ENCODE measurements around the gene ASTL.

ASTL gene

DNA sequence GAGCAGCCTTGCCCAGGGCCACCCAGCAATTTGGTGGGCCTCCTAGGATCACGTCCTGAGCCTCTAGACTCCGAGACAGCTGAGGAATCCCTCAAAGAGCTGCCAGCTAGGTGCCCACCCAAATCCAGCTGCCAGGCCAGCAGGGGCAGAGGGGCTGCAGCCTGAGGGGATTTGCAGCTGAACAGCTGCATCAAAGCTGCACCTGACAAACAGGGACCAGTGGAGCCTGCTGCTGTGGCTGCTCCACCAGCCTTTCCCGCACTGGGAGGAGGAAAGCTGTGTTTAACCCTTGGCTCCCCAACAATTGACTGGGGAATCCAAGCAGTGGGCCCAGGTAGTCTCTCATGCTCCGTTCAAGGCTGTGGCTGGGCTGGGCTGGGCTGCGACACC is 30.2 kb downstream of the ASTL start:
- TF ChIP-seq, protein P1, sequence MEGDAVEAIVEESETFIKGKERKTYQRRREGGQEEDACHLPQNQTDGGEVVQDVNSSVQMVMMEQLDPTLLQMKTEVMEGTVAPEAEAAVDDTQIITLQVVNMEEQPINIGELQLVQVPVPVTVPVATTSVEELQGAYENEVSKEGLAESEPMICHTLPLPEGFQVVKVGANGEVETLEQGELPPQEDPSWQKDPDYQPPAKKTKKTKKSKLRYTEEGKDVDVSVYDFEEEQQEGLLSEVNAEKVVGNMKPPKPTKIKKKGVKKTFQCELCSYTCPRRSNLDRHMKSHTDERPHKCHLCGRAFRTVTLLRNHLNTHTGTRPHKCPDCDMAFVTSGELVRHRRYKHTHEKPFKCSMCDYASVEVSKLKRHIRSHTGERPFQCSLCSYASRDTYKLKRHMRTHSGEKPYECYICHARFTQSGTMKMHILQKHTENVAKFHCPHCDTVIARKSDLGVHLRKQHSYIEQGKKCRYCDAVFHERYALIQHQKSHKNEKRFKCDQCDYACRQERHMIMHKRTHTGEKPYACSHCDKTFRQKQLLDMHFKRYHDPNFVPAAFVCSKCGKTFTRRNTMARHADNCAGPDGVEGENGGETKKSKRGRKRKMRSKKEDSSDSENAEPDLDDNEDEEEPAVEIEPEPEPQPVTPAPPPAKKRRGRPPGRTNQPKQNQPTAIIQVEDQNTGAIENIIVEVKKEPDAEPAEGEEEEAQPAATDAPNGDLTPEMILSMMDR (IDR thresholded peaks at IDR 0.05; ENCODE audit: low read depth, low read length, missing control alignments) = no peak
- no peak for DNase-seq (ENCODE audit: low read depth)
- no peak overlapping the region for H3K4me3 ChIP-seq (ENCODE audit: low read depth, low read length)

DNA sequence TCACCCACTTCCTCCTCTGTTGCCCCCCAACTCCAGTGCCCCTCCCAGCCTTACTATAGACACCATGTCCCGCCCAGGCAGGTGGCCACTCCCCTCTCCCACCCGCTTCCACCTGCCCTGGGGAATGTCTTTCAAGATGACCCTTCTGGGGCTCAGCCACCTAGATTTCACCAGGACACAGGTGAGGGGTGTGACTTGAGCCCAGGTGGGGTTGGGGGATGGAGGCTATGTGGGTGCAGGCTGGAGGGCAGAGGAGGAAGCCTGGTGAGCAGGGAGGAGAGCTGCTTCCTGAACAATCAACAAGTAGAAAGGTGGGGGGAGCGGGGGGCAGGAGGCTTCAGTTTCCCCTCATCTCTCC is 30.6 kb downstream of the ASTL start:
- no peak overlapping the region for H3K4me3 ChIP-seq (ENCODE audit: low read depth, low read length)
- TF ChIP-seq, protein P1 (IDR thresholded peaks at IDR 0.05; ENCODE audit: low read depth, low read length, missing control alignments) = no peak
- DNase-seq (ENCODE audit: low read depth) = no peak

DNA sequence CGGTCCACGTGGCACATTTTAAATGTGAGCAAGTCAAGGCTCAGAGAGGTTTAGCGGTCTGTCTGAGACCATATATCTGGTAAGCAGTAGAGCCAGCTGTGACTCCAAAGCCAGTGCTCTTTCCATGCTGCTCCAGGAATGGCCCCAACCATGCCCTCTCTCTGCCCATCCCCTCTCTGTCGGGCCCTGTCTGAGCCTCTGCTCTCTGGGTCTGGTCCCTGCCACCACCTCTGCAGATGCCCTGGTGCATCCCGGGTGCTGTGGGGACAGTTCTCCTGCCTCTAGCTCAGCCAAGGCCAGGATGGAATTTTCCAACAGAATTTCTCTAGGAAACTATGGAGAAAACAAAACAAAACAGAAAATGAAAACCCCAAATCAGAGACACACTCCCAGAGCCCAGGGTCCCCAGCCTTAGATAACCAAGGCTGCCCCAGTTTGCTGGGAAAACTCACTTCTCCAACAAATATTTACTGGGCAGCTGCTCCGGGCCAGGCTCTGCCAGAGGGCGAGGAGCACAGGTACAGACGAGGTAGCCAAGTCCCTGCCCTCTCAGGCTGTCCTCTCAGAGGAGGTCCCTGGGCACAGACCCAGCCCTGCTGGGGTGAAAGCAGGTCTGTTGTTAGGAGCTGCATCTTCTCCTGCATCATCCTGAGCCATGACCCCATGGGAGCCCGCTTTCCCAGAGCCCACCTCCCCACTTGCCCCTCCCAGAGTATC is 31.2 kb downstream of the ASTL start:
- no peak overlapping the region for H3K4me3 ChIP-seq (ENCODE audit: low read depth, low read length)
- TF ChIP-seq, protein P1 (IDR thresholded peaks at IDR 0.05; ENCODE audit: low read depth, low read length, missing control alignments) = no peak
- DNase-seq (ENCODE audit: low read depth) = no peak

DNA sequence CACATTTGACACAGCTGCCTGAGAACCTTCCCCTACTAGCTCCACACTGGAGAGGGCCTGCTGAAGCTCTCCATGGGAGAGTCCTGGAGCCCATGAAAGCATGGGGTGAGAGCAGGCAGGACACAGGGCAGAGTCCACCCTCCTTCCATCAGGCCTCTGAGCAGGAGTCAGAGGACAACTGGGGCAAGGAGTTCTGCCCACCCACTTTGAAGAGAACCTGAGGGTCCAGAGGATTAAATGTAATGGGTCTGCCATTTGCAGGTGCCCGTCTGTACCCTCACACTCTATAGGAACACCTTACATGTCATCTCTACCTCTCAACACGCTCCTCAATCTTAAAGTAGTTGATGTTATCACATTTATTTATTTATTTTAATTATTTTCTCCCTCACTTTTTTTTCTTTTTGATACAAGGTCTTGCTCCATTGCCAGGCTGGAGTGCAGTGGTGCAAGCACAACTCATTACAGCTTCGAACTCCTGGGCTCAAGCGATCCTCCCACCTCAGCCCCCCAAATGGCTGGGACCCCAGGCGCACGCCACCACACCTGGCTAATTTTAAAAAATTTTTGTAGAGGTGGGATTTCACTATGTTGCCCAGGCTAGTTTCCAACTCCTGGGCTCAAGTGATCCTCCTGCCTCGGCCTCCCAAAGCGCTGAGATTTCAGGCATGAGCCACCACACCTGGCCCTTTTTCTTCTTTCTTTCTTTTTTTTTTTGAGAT is 32.1 kb downstream of the ASTL start:
- no peak overlapping the region for H3K4me3 ChIP-seq (ENCODE audit: low read depth, low read length)
- TF ChIP-seq, protein P1 (IDR thresholded peaks at IDR 0.05; ENCODE audit: low read depth, low read length, missing control alignments) = no peak
- DNase-seq (ENCODE audit: low read depth) = no peak

DNA sequence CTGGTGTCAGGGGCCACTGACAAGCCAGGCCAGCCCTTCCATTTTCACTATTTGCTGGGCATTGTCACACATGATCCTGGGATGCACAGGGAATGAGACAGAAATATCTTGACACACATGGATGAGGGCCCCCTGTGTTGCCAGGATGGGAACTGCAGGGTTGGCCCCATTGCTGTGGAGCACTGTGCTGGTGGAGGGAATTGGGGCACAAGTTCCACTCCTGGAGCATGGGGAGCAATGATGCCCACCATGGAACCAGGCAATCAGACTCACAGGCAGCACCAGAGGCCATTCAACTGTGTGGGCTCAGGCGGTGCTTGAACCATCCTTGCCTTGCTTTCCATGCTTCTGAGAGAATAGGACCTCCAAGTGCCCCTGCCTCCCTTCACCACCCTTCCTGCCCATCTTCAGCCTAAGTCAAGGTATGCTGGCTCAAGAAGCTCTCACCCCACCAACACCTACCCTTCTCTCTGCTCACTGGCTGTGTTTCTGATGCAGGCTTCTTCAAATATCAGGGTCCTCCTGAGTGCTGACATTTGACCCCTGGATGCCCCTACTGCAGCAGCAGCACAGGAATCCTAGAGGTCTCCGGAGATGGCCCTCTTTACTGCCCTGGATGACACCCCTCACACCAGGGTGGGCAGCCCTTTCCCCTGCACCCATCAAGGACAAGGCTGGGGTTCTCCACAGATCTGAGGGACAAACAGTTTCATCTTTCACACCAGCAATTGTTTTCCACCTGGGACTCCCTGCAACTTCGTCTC is 33.0 kb downstream of the ASTL start:
- TF ChIP-seq, protein P1 (IDR thresholded peaks at IDR 0.05; ENCODE audit: low read depth, low read length, missing control alignments) = no peak
- no peak overlapping the region for H3K4me3 ChIP-seq (ENCODE audit: low read depth, low read length)
- no peak for DNase-seq (ENCODE audit: low read depth)

DNA sequence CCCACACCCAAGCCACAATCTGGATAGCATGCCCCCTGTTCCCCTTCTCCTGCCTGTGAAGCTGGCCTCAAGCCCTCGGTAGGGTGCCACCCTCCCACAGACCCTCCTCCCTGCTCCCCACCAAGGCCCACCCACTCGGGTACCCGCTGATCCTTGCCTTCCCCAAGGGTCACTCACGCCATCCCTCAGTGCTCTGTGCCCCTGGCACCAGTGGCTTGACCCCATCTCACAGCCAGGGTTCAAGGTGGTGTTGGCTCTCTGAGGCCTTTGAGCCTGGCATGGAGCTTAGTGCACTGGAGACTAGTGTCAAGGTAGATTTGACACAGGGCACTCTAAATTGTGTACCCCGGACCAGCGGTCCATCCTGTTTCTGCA is 33.8 kb downstream of the ASTL start:
- no peak for DNase-seq (ENCODE audit: low read depth)
- TF ChIP-seq, protein P1 (IDR thresholded peaks at IDR 0.05; ENCODE audit: low read depth, low read length, missing control alignments) = no peak
- H3K4me3 ChIP-seq (ENCODE audit: low read depth, low read length) = no peak overlapping the region
